Measurements from ENCODE around the gene NAALADL1. TPM values are rescaled to one million over a fixed set of nuclear protein-coding genes. Genes with fewer than 3 reads are reported as not detected.

The NAALADL1 gene
- total RNA-seq (2021; ENCODE audit: unreplicated experiment): not detected
- polyA plus RNA-seq (2012): 0.34 and 0.55 TPM in 2 replicates
- Bru-seq, nascent RNA: percentile 10 among the genes with signal in this experiment
- BruChase-seq, experiment 1, labeled RNA remaining after a 6-hour chase: percentile 6 among the genes with signal in this experiment
- percentile 11 among the genes with signal in this experiment for BruChase-seq, experiment 2, labeled RNA remaining after a 2-hour chase
- long read RNA-seq: 0 reads

GRCh38 chr11:65058419-65059054, at the start of gene NAALADL1:
Gene NAALADL1 (minus strand): TSS chr11:65058553. CDS start chr11:65058521, 32 bp downstream.
- Histone ChIP-seq H3K9ac (ENCODE audit: low read length) (no peak within 1 kb of the TSS), H3K4me2 (ENCODE audit: low read length) (no peak within 1 kb of the TSS), H2AFZ (ENCODE audit: low read depth, low read length, poor library complexity, severe bottlenecking) (no peak within 1 kb of the TSS), H3K4me3 (replicated peaks in 1 of 2; ENCODE audit: low read depth in 1 of 2, low read length in 2 of 2) (no peak within 1 kb of the TSS), H3K9me3 (ENCODE audit: control insufficient read depth in 1 of 2, insufficient read depth in 1 of 2, low read depth in 1 of 2, low read length in 2 of 2) (no peaks in the 10 kb centered on the region), H3K4me1 (ENCODE audit: control insufficient read depth in 1 of 2, insufficient read depth in 2 of 2, low read length in 2 of 2) (no peaks in the 10 kb centered on the region), H3K27me3 (ENCODE audit: insufficient read depth, low read length) (no peaks in the 10 kb centered on the region), H3K36me3 (ENCODE audit: control insufficient read depth in 1 of 2, insufficient read depth in 2 of 2, low read length in 2 of 2) (no peaks in the 10 kb centered on the region), H3K79me2 (ENCODE audit: insufficient read depth, low read length) (no peaks in the 10 kb centered on the region), H4K20me1 (ENCODE audit: insufficient read depth) (no peaks in the 10 kb centered on the region), H3K27ac (ENCODE audit: low read depth, low read length) (no peak within 1 kb of the TSS), H3K9me2 (ENCODE audit: insufficient read depth) (no peaks in the 10 kb centered on the region)
- no peak for ATAC-seq
- intact Hi-C loops (cut with micrococcal nuclease): no loop called here
- DNase-seq (ENCODE audit: low read depth, low spot score): no peak
- POLR2A ChIA-PET: no interaction called here
- no TSS peak for BruUV-seq (replicated peaks)
- RAD21 ChIA-PET (ENCODE audit: low non-redundant PET in 1 of 2, low total read pairs in 2 of 2, uncharacterized antibody in 2 of 2, unreplicated experiment in 2 of 2): no interaction called here
- no peak for TF ChIP-seq SP1 (IDR thresholded peaks at IDR 0.05; ENCODE audit: low read depth)
- no peak for TF ChIP-seq ZBTB33 (IDR thresholded peaks at IDR 0.05; ENCODE audit: extremely low read depth, insufficient replicate concordance, low read length)
- TF ChIP-seq SIN3A (IDR thresholded peaks at IDR 0.05; ENCODE audit: low read depth): no peak
- TF ChIP-seq POLR2A (IDR thresholded peaks at IDR 0.05; ENCODE audit: borderline replicate concordance, extremely low read depth, insufficient read depth, insufficient read length): no peak
- no peak for TF ChIP-seq POLR2AphosphoS5 (IDR thresholded peaks at IDR 0.05; ENCODE audit: low read depth, low read length)
- TF ChIP-seq YY1 (IDR thresholded peaks at IDR 0.05; ENCODE audit: extremely low read depth, insufficient replicate concordance, low read depth, low read length): no peak
- no peak for TF ChIP-seq ELF1 (IDR thresholded peaks at IDR 0.05; ENCODE audit: borderline replicate concordance, low read depth)
- TF ChIP-seq FOSL1 (IDR thresholded peaks at IDR 0.05; ENCODE audit: low read depth): no peak
- TF ChIP-seq SRF (IDR thresholded peaks at IDR 0.05; ENCODE audit: low read depth): no peak
- CTCF ChIA-PET: no interaction called here
